HepG2 (cell line): ENCODE data around the gene PPP2R5B. TPM values are rescaled to one million over a fixed set of nuclear protein-coding genes. Genes with fewer than 3 reads are reported as not detected.
A peak's percentile ranks its signal among the peaks of the same experiment; 100 is the strongest.

Experiments used
- CC2D1A ChIP-seq: sonication (generic); formaldehyde crosslinking; IDR thresholded peaks from 2 replicates; pipeline ENCODE4 v1.8.1; 2023; ENCODE audit warnings: mild to moderate bottlenecking, missing genetic modification reagents
- ERF ChIP-seq: IDR thresholded peaks from 2 replicates; pipeline ENCODE4 v1.6.1; 2018; ENCODE audit warnings: missing biosample characterization, missing genetic modification reagents
- HOXA3 ChIP-seq: sonication (generic); formaldehyde crosslinking; IDR thresholded peaks from 2 replicates; pipeline ENCODE4 v1.5.0; 2020; ENCODE audit warnings: missing genetic modification reagents
- MAFF ChIP-seq: IDR thresholded peaks from 2 replicates; pipeline ENCODE4 v1.6.1; 2011; ENCODE audit warnings: low read depth, low read length, improper control_type of control experiment
- MYNN ChIP-seq: sonication (generic); formaldehyde crosslinking; IDR thresholded peaks from 2 replicates; pipeline ENCODE4 v1.4.0; 2020; ENCODE audit warnings: mild to moderate bottlenecking, low read depth, missing genetic modification reagents
- NFATC3 ChIP-seq: sonication (generic); formaldehyde crosslinking; IDR thresholded peaks from 2 replicates; pipeline ENCODE4 v1.5.1; 2020; ENCODE audit warnings: mild to moderate bottlenecking, missing genetic modification reagents
- NFE2L1 ChIP-seq: sonication (generic); formaldehyde crosslinking; IDR thresholded peaks from 2 replicates; pipeline ENCODE4 v1.4.0; 2020; ENCODE audit warnings: missing genetic modification reagents, mild to moderate bottlenecking, borderline replicate concordance
- NFIB ChIP-seq: sonication (generic); formaldehyde crosslinking; IDR thresholded peaks from 2 replicates; pipeline ENCODE4 v1.9.0; 2021; ENCODE audit warnings: missing genetic modification reagents, mild to moderate bottlenecking, borderline replicate concordance
- NFKB2 ChIP-seq: sonication (generic); formaldehyde crosslinking; IDR thresholded peaks from 2 replicates; pipeline ENCODE4 v1.4.0; 2020; ENCODE audit warnings: missing genetic modification reagents, borderline replicate concordance
- PAF1 ChIP-seq: IDR thresholded peaks from 2 replicates; pipeline ENCODE4 v1.6.1; 2016; ENCODE audit warnings: missing genetic modification reagents, missing compliant biosample characterization
- PAXIP1 ChIP-seq: sonication (generic); formaldehyde crosslinking; conservative IDR thresholded peaks from 2 replicates; pipeline ENCODE4 v1.4.0; 2020; ENCODE audit warnings: mild to moderate bottlenecking, missing genetic modification reagents, moderate library complexity
- RBM22 ChIP-seq: fragments of 200-400 bp; formaldehyde crosslinking; optimal IDR thresholded peaks from 2 replicates; pipeline ENCODE3; 2017; ENCODE audit warnings: mild to moderate bottlenecking, low read length, moderate library complexity
- RFX3 ChIP-seq: IDR thresholded peaks from 2 replicates; pipeline ENCODE4 v1.6.1; 2016; ENCODE audit warnings: missing biosample characterization, missing genetic modification reagents
- SIN3A ChIP-seq: IDR thresholded peaks from 2 replicates; pipeline ENCODE4 v1.6.1; 2011; ENCODE audit warnings: low read depth, mild to moderate bottlenecking, control low read depth, low read length, borderline replicate concordance
- SMARCC2 ChIP-seq: fragments of 450-650 bp; IDR thresholded peaks from 2 replicates; pipeline ENCODE4 v1.6.1; 2017; ENCODE audit warnings: antibody characterized with exemption, mild to moderate bottlenecking
- SP5 ChIP-seq: IDR thresholded peaks from 2 replicates; pipeline ENCODE4 v1.6.1; 2016; ENCODE audit warnings: low read depth, borderline replicate concordance
- YY1 ChIP-seq: IDR thresholded peaks from 2 replicates; pipeline ENCODE4 v1.6.1; 2011; ENCODE audit warnings: low read length, low read depth, moderate library complexity, mild to moderate bottlenecking; ENCODE audit not compliant: insufficient read depth, insufficient replicate concordance
- ZNF205 ChIP-seq: IDR thresholded peaks from 2 replicates; pipeline ENCODE4 v1.6.1; 2018; ENCODE audit warnings: missing biosample characterization, missing genetic modification reagents
- ZNF577 ChIP-seq: sonication (generic); formaldehyde crosslinking; IDR thresholded peaks from 2 replicates; pipeline ENCODE4 v1.4.0; 2020; ENCODE audit warnings: mild to moderate bottlenecking, low read depth, missing genetic modification reagents, borderline replicate concordance
- ZNF782 ChIP-seq: sonication (generic); formaldehyde crosslinking; IDR thresholded peaks from 2 replicates; pipeline ENCODE4 v1.4.0; 2020; ENCODE audit warnings: missing genetic modification reagents, mild to moderate bottlenecking, borderline replicate concordance
- polyA plus RNA-seq, 8 experiments: library from polyadenylated mRNA; depleted of rRNA in 3 of 8; stranded (reverse) in 7 of 8; unstranded in 1 of 8; fragments of >200 nt; fragmentation: Illumina TruSeq in 4 of 8; extraction: Trizol in 4 of 8; gene quantifications; 2 replicates each; pipeline versions ENCODE4 v1.2.1 to v1.2.3, GENCODE V29; 2011 to 2016; ENCODE audit warnings: low read depth in 4 of 8, missing spikeins in 1 of 8, mixed read lengths in 1 of 8; ENCODE audit not compliant: insufficient read depth in 1 of 8
- total RNA-seq, 5 experiments: library from RNA; depleted of rRNA; stranded (reverse); fragments of >200 nt; fragmentation: Illumina TruSeq; extraction: Trizol; gene quantifications; 2 replicates each; pipeline ENCODE4 v1.2.3, GENCODE V29; 2016; ENCODE audit warnings: low read depth in 1 of 5
- TF ChIP-seq, protein P1 (sequence below): IDR thresholded peaks from 2 replicates; pipeline ENCODE4 v1.6.1; 2012; ENCODE audit warnings: inconsistent platforms
- TF ChIP-seq, protein P2 (sequence below): sonication (generic); formaldehyde crosslinking; IDR thresholded peaks from 2 replicates; pipeline ENCODE4 v1.8.1; 2023; ENCODE audit warnings: missing genetic modification reagents, mild to moderate bottlenecking, borderline replicate concordance
- TF ChIP-seq, protein P3 (sequence below): sonication (generic); formaldehyde crosslinking; IDR thresholded peaks from 2 replicates; pipeline ENCODE4 v1.4.0; 2020; ENCODE audit warnings: missing genetic modification reagents, borderline replicate concordance

PPP2R5B gene
- total and polyA plus RNA-seq, 2 of the 13 experiments (the other 11 are each of a cell fraction or from before 2014, with no cell fraction given): 2.3 to 8.3 TPM

DNA sequence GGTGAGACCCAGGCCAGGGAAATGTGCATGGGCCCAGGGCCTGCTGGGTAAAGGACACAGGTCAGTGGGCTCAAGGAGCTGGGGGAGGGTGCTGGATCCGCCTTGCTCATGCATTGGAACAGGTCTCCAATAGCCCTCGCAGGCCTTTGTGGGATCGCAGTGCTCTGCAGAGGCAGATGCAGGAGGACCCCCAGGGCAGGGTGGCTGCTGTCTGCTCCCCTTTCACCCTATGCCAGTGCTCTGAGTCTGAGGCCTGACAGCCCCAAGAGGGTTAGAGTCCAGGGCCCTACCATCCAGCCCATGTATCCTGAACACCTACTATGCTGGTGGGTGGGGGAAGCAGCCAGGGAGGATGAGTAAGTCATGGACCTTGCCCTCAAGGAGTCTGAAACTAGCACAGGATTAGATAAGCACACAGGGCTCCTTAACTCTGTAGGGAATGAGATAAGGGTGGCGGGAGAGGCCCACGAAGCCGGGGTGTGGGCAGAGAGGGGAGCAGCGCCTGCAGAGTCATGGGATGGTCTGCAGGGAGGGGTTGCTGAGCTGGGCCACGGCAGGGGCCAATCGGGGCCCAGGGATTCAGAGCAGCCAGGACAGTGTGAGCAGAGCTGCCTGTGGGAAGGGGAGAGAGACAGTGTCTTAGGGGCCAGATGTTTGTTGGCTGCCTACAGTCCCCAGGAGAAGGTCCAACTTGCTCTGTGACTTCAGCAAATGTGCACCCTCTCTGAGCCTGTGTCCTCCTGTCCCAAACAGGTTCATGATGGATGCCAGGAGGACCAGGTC is 35.6 kb upstream of the PPP2R5B start (continued):
- TF ChIP-seq PAXIP1 (peak; percentile 45; the same call in 1 of the 2 replicates), HOXA3 (CRISPR knock-in tag) (no peak), ZNF577 (CRISPR knock-in tag) (no peak), NFATC3 (CRISPR knock-in tag) (no peak), NFE2L1 (CRISPR knock-in tag) (no peak), ERF (CRISPR knock-in tag) (no peak), MYNN (CRISPR knock-in tag) (no peak), CC2D1A (CRISPR knock-in tag) (no peak), NFKB2 (CRISPR knock-in tag) (no peak), SIN3A (no peak), NFIB (no peak), PAF1 (CRISPR knock-in tag) (peak; percentile 36; the same call in 1 of the 2 replicates), ZNF782 (0 out of 2 replicates have a peak, but pooled peaks have one; percentile 38), YY1 (no peak), RFX3 (CRISPR knock-in tag) (no peak), SMARCC2 (no peak), MAFF (no peak), ZNF205 (CRISPR knock-in tag) (no peak), SP5 (CRISPR knock-in tag) (no peak), RBM22 (peak; percentile 94)
- TF ChIP-seq, protein P1, sequence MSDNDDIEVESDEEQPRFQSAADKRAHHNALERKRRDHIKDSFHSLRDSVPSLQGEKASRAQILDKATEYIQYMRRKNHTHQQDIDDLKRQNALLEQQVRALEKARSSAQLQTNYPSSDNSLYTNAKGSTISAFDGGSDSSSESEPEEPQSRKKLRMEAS: no peak; the same call in 1 of the 2 replicates
- TF ChIP-seq, protein P2, sequence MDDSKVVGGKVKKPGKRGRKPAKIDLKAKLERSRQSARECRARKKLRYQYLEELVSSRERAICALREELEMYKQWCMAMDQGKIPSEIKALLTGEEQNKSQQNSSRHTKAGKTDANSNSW: no peak
- TF ChIP-seq, protein P3, sequence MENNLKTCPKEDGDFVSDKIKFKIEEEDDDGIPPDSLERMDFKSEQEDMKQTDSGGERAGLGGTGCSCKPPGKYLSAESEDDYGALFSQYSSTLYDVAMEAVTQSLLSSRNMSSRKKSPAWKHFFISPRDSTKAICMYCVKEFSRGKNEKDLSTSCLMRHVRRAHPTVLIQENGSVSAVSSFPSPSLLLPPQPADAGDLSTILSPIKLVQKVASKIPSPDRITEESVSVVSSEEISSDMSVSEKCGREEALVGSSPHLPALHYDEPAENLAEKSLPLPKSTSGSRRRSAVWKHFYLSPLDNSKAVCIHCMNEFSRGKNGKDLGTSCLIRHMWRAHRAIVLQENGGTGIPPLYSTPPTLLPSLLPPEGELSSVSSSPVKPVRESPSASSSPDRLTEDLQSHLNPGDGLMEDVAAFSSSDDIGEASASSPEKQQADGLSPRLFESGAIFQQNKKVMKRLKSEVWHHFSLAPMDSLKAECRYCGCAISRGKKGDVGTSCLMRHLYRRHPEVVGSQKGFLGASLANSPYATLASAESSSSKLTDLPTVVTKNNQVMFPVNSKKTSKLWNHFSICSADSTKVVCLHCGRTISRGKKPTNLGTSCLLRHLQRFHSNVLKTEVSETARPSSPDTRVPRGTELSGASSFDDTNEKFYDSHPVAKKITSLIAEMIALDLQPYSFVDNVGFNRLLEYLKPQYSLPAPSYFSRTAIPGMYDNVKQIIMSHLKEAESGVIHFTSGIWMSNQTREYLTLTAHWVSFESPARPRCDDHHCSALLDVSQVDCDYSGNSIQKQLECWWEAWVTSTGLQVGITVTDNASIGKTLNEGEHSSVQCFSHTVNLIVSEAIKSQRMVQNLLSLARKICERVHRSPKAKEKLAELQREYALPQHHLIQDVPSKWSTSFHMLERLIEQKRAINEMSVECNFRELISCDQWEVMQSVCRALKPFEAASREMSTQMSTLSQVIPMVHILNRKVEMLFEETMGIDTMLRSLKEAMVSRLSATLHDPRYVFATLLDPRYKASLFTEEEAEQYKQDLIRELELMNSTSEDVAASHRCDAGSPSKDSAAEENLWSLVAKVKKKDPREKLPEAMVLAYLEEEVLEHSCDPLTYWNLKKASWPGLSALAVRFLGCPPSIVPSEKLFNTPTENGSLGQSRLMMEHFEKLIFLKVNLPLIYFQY (CRISPR knock-in tag): no peak
